ENCODE measurements around the gene PLEKHG3.

PLEKHG3 gene

GRCh38 chr14:64680013-64680713 lies 24.1 kb upstream of the PLEKHG3 start:
- H3K4me3 ChIP-seq (ENCODE audit: control insufficient read depth, low read depth, low read length), result no peak overlapping the region
- peak; percentile 28 for DNase-seq (ENCODE audit: low read depth)
- TF ChIP-seq CTCF (conservative IDR thresholded peaks at IDR 0.05; ENCODE audit: control insufficient read depth, insufficient read depth, low read depth, low read length), result no peak

- DNase-seq (ENCODE audit: low read depth), result no peak
- TF ChIP-seq CTCF (conservative IDR thresholded peaks at IDR 0.05; ENCODE audit: control insufficient read depth, insufficient read depth, low read depth, low read length), result no peak
- no peak overlapping the region for H3K4me3 ChIP-seq (ENCODE audit: control insufficient read depth, low read depth, low read length)
Measured at GRCh38 chr14:64680714-64681065, 23.5 kb upstream of the PLEKHG3 start.

GRCh38 chr14:64681796-64682710 lies 22.2 kb upstream of the PLEKHG3 start:
- H3K4me3 ChIP-seq (ENCODE audit: control insufficient read depth, low read depth, low read length), result no peak overlapping the region
- DNase-seq (ENCODE audit: low read depth), result peak; percentile 36
- no peak for TF ChIP-seq CTCF (conservative IDR thresholded peaks at IDR 0.05; ENCODE audit: control insufficient read depth, insufficient read depth, low read depth, low read length)

- DNase-seq (ENCODE audit: low read depth), result no peak
- no peak for TF ChIP-seq CTCF (conservative IDR thresholded peaks at IDR 0.05; ENCODE audit: control insufficient read depth, insufficient read depth, low read depth, low read length)
Measured at GRCh38 chr14:64682843-64683242, 21.4 kb upstream of the PLEKHG3 start.

GRCh38 chr14:64683264-64683663 lies 21.0 kb upstream of the PLEKHG3 start:
- no peak for TF ChIP-seq CTCF (conservative IDR thresholded peaks at IDR 0.05; ENCODE audit: control insufficient read depth, insufficient read depth, low read depth, low read length)
- DNase-seq (ENCODE audit: low read depth), result no peak
- H3K4me3 ChIP-seq (ENCODE audit: control insufficient read depth, low read depth, low read length), result no peak overlapping the region

More at GRCh38 chr14:64682843-64683242, 21.4 kb upstream of the PLEKHG3 start:
- no peak overlapping the region for H3K4me3 ChIP-seq (ENCODE audit: control insufficient read depth, low read depth, low read length)

GRCh38 chr14:64684091-64684490 lies 20.1 kb upstream of the PLEKHG3 start:
- no peak for TF ChIP-seq CTCF (conservative IDR thresholded peaks at IDR 0.05; ENCODE audit: control insufficient read depth, insufficient read depth, low read depth, low read length)

More at GRCh38 chr14:64684091-64684490, 20.1 kb upstream of the PLEKHG3 start:
- H3K4me3 ChIP-seq (ENCODE audit: control insufficient read depth, low read depth, low read length), result no peak overlapping the region
- DNase-seq (ENCODE audit: low read depth), result peak; percentile 17
